Inferior parietal cortex (tissue), 1 donor: Measurements from ENCODE around the gene EFCAB9.
"Not testable (repeated sequence)": the region's sequence is repeated elsewhere in the genome, so short reads cannot be mapped to it uniquely, and the experiment has no call there.

Experiments
- DNase-seq: peaks from one replicate; pipeline ENCODE4 v3.0.0-alpha.2; 2016; ENCODE audit errors: extremely low spot score

Gene EFCAB9

GRCh38 chr5:172188893-172189692, 4.9 kb upstream of the EFCAB9 start:
- DNase-seq, result no peak

- DNase-seq, result no peak
These were observed 4.2 kb upstream of the EFCAB9 start for GRCh38 chr5:172189693-172190296.

- no peak for DNase-seq
These were observed 1.2 kb downstream of the EFCAB9 start for GRCh38 chr5:172194985-172195774.

- DNase-seq, result not testable (repeated sequence)
These were observed 3.8 kb downstream of the EFCAB9 start for GRCh38 chr5:172197775-172198174.

- DNase-seq, result no peak
These were observed 5.5 kb downstream of the EFCAB9 start for GRCh38 chr5:172199446-172199845.

GRCh38 chr5:172200476-172200875, 6.5 kb downstream of the EFCAB9 start:
- DNase-seq, result no peak

GRCh38 chr5:172205984-172206383, 12.0 kb downstream of the EFCAB9 start:
- DNase-seq, result not testable (repeated sequence)

GRCh38 chr5:172207511-172207910, 13.5 kb downstream of the EFCAB9 start:
- no peak for DNase-seq

- DNase-seq, result no peak
These were observed 15.7 kb downstream of the EFCAB9 start for GRCh38 chr5:172209714-172210113.

GRCh38 chr5:172211676-172212075, 17.7 kb downstream of the EFCAB9 start:
- no peak for DNase-seq

- no peak for DNase-seq
These were observed 19.2 kb downstream of the EFCAB9 start for GRCh38 chr5:172213126-172213525.

- DNase-seq, result no peak
These were observed 22.4 kb downstream of the EFCAB9 start for GRCh38 chr5:172216345-172216744.

- DNase-seq, result no peak
These were observed 25.3 kb downstream of the EFCAB9 start for GRCh38 chr5:172219296-172219695.

- no peak for DNase-seq
These were observed 30.2 kb downstream of the EFCAB9 start for GRCh38 chr5:172223901-172224873.

GRCh38 chr5:172224996-172225395, 31.0 kb downstream of the EFCAB9 start:
- no peak for DNase-seq

GRCh38 chr5:172229904-172230303, 35.9 kb downstream of the EFCAB9 start:
- DNase-seq, result no peak

GRCh38 chr5:172234031-172234430, 40.1 kb downstream of the EFCAB9 start:
- DNase-seq, result no peak

GRCh38 chr5:172235132-172235780, 41.3 kb downstream of the EFCAB9 start:
- no peak for DNase-seq

GRCh38 chr5:172235827-172236736, 42.1 kb downstream of the EFCAB9 start:
- DNase-seq, result no peak

- DNase-seq, result no peak
These were observed 44.4 kb downstream of the EFCAB9 start for GRCh38 chr5:172238334-172238733.
